Measurements from ENCODE around the gene SLC22A23.

Gene SLC22A23

DNA sequence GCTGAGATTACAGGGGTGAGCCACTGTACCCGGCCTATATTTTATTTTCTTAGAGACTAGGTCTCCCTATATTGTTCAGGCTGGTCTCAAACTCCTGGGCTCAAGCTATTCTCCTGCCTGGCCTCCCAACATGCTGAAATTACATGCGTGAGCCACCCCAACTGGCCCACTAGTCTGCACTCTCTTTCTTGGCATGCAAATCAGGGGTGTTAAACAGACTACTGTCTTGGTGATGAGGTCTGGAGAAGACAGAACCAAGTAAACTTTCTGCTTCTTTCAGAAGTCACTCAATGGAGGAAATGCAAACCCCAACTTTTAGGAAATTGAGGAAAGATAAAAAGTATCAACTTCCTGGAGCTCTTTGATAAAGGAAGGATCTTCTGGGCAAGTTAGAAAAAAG is 221.4 kb downstream of the SLC22A23 start:
- DNase-seq, result no peak

DNA sequence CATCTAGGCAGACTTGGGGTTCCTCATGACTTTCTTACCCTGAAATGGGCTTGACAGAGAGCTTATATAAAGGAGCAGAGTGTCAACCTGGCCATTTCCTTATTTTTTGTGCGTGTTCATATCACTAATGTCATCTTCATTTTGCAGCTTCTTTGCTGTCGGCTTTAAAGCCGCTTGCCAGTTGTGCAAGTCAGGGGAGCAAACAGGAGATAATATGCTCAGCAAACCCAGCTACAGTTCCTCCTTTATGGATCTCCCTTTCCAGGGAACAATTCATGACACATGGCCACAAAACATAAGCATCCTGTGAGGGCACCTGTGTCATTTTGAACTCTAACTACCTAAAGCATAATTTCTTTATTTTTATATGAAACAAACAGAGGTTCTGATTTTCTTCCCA is 222.9 kb downstream of the SLC22A23 start:
- DNase-seq, result no peak

DNA sequence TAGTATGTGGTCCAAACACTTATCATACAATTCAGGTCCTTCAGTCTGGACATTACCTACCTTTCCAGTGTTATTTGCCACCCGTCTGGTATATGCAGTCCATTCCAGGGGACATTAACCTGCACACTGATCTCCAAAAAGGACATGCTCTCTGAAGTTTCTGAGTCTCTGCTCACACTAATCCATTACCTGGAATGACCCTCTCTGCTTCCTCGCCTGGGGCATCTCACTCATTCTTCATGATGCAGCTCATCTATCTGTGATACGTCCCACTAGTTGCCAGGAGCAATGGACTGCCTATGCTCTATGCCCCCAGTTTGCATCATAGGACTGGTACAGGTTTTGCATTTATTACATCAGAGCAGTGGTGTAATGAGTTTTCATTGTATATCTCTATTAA is 223.5 kb downstream of the SLC22A23 start:
- DNase-seq, result no peak

DNA sequence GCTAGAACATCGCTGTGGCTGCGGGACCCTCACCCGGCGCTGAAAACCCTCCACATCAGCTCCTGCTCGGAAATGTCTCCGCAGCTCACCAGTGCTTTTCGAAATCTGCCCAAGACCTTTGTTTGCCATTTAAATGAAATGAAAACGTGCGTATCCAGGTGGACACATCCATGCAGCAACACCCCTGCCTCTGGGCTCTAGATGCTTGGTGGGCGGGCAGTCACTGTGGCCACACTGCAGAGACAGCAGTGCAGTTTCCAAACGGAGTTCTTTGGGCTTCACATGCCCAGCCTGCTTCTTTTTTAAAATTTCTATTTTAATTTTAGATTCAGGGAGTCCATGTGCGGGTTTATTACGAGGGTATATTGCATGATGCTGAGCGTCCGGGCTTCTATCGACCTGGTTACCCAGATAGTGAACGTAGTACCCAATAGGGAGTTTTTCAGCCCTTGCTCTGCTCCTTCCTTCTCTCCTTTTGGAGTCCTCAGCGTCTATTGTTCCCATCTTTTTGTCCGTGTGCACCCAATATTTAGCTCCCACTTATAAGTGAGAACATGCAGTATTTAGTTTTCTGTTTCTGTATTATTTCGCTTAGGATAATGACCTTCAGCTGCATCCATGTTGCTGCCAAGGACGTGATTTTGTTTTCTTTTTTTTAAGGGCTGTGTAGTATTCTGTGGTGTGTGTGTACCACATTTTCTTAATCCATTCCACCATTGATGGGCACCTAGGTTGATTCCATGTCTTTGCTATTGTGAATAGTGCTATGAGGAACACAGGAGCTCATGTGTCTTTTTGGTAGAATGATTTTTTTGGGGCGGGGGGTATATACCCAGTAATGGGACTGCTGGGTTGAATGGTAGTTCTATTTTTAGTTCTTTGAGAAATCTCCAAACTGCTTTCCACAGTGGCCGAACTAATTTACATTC is 224.6 kb downstream of the SLC22A23 start:
- peak; percentile 79 for DNase-seq

DNA sequence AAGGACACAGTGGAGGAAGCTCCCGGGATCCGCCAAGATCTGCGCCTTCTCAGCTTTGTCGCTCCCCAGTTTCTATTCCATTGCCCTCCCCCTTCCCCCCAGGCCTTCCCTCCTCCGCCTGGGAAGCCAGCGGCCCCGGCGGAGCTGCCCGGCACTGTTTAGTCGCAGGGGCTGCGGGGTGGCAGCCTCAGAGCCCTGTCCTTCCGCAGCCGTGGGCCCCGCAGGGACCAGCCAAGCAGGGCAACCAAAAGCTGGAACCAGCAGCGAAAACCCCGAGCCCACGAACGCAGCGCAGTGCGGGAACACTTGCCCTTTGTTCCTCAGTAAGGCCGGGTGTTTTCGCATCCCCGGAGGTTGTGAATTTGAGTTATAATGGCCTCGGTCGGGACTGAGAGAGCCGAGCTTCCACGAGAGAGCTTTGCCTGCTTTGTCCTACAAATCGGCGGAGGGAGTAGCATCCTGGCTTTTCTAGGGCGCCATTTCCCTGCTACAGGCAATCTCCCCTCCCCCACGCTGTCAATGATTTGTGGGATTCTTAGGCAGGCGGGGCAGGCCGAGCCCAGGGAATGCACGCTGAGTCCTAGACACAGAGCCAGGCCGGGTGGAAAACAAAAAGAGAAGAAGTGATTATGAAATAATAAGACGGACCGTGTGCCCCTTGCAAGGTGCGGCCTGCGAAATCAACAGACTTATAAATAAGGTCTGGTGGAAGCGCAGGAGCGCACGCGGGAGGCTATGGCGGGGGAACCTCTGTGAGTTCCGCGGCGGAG is 225.4 kb downstream of the SLC22A23 start:
- DNase-seq, result peak; percentile 95

DNA sequence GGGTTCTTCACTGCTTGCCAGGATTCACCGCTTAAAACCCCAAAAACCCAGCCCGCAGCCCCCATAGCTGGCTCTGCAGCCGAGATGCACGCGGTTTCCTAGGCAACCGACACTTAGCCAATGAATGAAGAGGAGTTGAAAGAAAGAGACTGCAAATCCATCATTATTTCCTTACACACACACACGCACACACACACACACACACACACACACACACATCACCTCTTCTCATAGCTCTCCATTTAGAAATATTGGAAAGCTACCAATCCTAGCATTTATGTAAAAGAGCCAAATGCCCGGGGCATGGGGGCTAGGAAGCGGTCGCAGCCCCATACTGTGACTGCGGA is 226.0 kb downstream of the SLC22A23 start:
- peak; percentile 93 for DNase-seq

DNA sequence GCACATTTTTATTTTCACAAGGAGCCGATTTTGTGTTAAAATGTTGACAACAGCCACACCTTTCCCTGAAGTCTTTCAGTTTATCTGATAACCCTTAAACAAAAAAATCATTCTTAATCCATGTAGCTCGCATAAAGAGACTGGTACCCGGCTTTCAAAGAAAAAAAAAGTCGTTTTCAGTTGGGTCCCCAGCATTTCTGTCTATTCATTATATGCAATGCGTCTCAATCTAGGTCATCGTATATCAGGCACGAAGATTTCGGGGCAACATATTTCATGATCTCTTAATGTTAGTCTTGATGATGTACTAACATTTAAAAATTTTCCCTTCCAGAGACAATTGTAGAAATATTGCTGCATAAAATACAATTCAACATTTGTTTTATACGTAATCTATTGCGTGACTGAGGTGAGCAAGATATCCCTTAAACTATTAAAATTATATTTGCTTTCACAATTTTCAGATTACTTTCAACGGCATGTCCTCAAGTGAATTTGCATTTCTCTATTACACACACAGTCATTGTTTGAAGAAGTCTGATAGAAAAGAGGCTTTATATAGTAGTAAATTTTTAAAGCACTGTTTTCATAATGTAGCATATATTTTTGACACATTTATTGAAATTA is 226.5 kb downstream of the SLC22A23 start:
- DNase-seq, result peak; percentile 37

DNA sequence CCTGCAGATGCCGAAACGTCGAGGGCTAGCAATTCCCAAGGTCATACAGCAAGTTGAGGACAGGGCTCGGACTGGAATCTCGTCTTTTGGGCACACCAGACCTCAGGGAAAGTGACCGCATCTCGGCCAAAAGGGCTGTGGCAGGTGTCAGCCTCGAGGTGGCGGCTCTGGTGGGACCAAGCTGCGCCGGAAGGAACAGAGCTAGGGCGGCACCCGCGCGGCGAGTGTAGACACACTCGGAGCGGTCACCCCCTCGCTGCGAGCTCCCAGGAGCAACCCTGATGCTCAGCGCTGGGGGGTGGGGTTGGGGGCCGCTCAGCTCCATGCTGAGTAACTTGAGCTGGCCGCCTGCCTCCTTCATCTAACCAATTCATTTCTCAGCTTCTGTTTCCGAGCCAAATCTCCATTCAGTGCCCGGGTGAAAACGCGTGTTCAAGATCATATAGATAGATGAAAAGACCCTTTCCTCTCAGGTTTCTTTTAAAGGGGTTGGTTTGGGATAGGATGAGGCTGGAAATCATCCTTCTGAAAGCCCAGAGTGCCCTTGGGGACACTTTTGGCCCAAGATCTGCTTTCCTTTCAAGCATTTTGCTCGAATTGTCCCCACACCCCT is 227.2 kb downstream of the SLC22A23 start:
- DNase-seq, result peak; percentile 78

DNA sequence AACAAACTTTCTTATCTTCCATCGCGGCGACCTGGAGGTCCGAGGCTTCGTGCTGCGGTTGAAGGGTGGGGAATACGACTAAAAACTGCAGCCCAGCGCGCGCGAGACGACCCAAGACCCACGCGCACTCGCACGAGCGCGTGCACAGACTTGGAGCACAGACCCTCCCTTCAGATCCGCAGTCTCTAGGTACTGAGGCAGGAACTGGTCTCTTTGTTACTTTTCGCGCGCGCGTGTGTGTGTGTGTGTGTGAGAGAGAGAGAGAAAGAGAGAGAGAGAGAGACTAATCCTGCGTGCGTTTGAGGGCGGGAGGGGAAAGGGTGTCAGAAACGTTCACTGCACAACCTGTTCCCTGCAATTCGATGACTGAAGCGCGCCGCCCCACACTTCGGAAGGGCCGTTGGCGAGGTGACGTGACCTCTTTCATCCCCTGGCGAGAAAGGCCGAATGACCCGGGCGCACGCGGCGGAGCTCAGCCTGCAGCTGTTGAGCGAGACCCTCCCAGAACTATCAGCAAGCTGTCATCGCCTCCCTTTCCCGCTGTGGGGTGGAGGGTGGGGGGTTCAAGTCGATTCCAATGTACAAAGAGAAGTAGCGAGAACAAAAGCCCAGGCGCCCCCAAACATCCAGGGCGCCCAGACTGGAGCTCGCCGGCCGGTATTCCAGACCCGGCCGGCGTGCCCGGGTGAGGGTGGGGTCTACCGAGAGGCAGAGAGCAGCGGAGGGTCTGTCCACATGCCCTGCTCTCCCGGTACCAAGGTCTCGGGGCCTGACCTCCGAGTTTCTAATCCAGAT is 227.9 kb downstream of the SLC22A23 start:
- DNase-seq, result peak; percentile 84

DNA sequence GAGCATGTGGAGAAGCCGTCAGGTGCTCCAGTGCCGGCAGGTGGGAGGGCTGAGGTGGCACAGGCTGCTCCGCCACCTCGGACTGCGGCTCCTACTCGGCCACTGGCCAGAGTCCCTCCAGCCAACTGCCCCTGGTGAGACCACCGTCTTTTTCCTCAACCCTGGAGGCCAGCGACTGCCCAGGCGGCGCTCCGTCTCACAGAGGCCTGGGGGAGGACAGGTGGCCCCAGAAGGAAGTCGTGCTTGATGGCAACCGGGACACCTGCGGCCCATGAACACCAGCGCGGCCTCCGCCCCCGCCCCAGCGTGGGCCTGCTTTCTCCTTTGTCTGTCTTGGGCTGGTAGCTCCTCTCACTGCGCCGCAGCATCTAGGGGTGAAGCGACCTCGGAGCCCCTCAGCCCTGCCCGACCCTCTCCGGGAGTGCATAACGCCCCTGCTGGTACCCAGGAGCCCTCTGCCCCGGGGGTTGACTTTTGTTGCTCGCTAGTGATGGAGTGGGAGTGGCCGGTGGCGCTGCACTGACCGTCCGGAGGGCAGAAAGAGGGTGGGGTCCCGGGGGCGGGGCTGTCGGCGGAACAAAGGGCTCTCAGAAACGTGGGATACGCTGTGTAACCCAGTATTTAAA is 228.7 kb downstream of the SLC22A23 start:
- peak; percentile 95 for DNase-seq

DNA sequence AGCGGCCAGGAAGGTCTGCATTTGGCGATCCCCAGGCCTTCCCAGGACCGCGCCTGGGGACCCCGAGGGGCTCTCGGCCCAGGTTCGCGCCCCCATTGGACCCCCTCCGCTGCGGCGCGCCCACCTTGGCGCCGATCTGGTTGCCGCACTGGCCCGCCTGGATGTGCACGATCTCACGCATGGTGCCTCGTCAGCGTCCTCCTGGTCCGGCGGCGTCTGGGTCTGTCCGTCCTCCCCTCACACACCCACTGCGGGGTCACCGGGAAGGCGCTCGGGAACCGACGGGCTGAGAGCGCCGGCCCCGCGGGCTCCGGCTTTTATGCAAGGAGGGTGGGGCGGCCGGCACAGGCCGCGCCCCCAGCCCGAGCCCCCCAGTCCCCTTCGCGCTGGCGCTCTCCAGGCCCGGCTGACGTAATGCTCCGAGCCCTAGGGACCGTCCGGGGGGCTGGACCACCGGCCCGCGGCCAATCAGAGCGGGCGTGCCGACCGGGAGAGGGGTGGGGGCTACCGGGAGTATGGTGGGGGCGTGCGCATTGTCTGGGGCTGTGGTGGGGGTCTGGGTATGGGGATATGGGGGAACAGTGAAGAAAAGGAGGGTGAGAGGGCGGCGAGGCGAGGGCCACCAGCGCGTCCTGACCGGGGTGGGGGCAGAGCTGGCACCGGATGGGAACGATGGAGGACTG is 229.3 kb downstream of the SLC22A23 start, which contains the start of gene TUBB2B:
TSS of gene TUBB2B (minus strand) at position 291 of the 683 bp plus-strand sequence. CDS start at position 181, 110 bp downstream.
- DNase-seq, result peak; percentile 94

DNA sequence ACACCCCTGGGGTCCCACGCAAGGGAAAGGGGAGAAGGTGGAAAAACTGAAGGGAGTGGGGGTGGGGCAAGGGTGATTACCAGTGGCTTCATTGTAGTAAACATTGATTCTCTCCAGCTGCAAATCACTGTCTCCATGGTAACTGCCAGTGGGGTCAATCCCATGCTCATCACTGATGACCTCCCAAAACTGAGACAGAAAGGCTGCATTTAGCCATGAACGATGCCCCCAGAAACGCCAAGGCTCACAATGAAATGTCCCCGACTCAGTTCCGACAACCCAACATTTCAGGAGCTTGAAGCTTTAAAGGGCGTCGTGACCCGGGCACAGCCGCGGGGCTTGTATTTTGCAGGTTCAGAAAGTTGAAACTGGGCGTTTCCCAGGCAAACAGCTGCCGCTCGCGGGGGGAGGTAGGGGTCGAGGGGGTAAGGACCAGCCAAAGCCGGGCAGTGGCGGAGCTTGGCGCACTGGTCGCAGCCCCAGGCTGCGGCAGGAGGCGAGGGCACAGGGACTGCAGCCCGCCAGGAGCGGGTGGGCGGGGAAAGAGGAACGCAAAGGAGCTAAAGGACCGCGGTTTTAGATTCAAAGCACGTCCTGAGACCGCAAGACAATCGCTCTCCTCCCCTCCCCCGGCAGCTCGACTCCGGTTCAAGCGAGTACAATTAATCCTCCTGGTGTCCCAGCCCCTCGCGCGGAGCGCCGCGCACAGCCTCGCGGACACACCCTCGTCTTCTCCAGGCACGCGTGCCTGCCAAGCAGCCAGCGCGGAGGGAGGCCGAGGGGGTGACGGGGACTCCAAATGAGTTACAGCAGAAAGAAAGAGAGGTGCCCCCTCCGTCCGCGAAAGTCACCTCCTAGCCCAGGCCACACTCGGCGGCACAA is 230.1 kb downstream of the SLC22A23 start:
- DNase-seq, result peak; percentile 62

DNA sequence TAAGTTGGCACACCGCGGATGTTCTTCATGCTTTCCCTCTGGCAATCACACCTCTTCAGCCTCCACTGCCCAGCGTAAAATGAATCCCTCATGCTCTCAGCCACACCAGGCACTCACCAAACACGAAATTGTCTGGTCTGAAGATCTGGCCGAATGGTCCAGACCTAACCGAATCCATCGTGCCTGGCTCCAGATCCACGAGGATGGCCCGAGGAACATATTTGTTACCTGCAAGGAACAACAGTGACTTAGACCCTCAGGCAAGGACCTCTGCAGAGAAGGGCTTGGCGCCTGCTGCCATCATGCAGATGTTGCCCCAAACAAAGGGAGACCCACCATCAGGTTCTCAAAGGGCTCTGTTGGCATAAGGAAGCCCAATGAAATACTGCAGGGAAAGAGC is 230.8 kb downstream of the SLC22A23 start:
- no peak for DNase-seq

DNA sequence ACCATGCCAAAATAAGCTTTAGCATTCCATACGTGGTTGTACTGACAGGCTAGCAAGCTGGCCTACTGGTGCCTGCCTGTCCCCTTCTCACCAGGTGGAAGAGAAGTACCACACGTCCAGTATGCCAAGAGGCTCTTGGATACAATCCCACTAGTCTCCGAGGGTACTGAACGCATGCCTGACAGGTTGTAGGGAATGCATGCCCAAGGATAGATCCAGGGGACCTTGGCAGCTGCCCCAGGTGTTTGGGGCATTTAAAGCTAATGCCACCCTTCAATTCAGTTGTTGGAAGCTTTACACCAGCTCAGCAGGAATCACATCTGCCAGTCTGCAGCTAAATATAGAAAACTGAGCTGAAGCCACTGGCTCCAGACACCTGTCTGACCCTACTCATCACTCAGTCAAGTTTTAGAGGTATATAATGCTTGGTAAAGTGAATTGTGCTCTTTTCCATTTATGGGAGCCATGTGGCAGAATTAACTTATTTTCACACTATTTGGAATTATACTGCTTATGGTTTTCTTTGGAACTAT is 234.3 kb downstream of the SLC22A23 start:
- no peak for DNase-seq

DNA sequence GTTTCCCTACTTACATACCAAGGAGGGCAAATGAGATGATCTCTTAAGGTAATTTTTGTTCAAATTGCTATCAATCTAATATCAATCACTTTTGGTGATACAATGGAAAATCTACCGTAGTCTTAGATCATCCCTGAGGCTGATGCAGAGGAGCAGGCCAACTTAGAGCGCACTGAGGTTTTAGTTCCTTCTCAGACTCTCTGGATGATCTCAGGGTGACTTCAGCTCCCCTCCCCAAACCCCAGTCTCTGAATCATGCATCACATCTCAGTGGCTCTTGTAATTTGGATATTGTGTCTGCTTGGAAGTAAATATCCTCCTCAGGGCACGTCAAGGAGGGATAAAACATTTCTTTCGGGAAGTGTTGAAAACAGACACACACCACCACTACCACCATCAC is 235.3 kb downstream of the SLC22A23 start:
- no peak for DNase-seq

DNA sequence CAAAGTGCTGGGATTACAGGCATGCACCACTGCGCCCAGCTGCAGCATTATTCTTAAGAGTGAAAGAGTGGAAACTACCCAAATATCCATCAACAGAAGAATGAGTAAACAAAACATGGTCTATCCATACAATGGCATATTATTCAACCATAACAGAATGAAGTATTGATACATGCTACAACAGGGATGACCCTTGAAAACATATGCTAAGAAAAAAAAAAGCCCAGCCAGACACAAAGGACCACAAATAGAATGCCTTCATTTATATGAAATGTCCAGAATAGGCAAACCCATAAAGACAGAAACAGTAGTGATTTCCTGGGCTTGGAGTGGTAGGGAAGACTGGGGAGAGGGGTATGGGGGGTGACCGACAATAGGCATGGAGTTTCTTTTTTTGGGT is 236.5 kb downstream of the SLC22A23 start:
- DNase-seq, result no peak

Data from NCI-H748 treated with DMSO at 0.1 percent for 48 hours (cell line).